Endothelial cell of umbilical vein (primary cell): Measurements from ENCODE around the gene EXOC1L.

Experiments
- CTCF ChIP-seq, 2 donors: IDR thresholded peaks; 1 replicate in 1 of 2; 2 replicates in 1 of 2; pipeline ENCODE4 v1.5.1; 2011; ENCODE audit warnings: low read length in 2 of 2, mild to moderate bottlenecking in 2 of 2, moderate library complexity in 2 of 2, control low read depth in 1 of 2, inconsistent platforms in 1 of 2, low read depth in 1 of 2; ENCODE audit not compliant: insufficient read depth in 1 of 2; ENCODE audit errors: extremely low read depth in 1 of 2
- EZH2 ChIP-seq: IDR thresholded peaks from 2 replicates; pipeline ENCODE4 v1.6.1; 2012; ENCODE audit warnings: borderline replicate concordance, low read depth, mild to moderate bottlenecking, moderate library complexity, low read length, inconsistent platforms; ENCODE audit not compliant: severe bottlenecking
- FOS ChIP-seq: IDR thresholded peaks from 2 replicates; pipeline ENCODE4 v1.6.1; 2011; ENCODE audit warnings: mild to moderate bottlenecking, low read length, moderate library complexity, borderline replicate concordance; ENCODE audit not compliant: insufficient read depth
- JUN ChIP-seq: IDR thresholded peaks from 2 replicates; pipeline ENCODE4 v1.6.1; 2011; ENCODE audit warnings: borderline replicate concordance, low read depth; ENCODE audit not compliant: insufficient read length, insufficient read depth
- MAX ChIP-seq: IDR thresholded peaks from 2 replicates; pipeline ENCODE4 v1.6.1; 2011; ENCODE audit not compliant: insufficient read depth, insufficient read length
- MYC ChIP-seq: IDR thresholded peaks from one replicate; pipeline ENCODE4 v1.6.1; 2011; ENCODE audit warnings: mild to moderate bottlenecking, low read depth, low read length
- POLR2A ChIP-seq: IDR thresholded peaks from 2 replicates; pipeline ENCODE4 v1.6.1; 2012; ENCODE audit warnings: low read depth, mild to moderate bottlenecking, control low read depth, low read length
- POLR2AphosphoS5 ChIP-seq: IDR thresholded peaks from 2 replicates; pipeline ENCODE4 v1.6.1; 2012; ENCODE audit warnings: low read depth, mild to moderate bottlenecking, control low read depth, low read length, moderate library complexity; ENCODE audit not compliant: insufficient read depth

GRCh38 chr4:55827582-55827981 lies 8.0 kb downstream of the EXOC1L start:
- TF ChIP-seq POLR2AphosphoS5: no peak
- TF ChIP-seq CTCF (IDR thresholded peaks at IDR 0.05; ENCODE audit: extremely low read depth in 1 of 2, insufficient read depth in 1 of 2, low read depth in 1 of 2, low read length in 2 of 2): no peak
- no peak for TF ChIP-seq POLR2A
- no peak for TF ChIP-seq JUN
- no peak for TF ChIP-seq EZH2
- no peak for TF ChIP-seq MAX
- no peak for TF ChIP-seq MYC
- no peak for TF ChIP-seq FOS
